Measurements from ENCODE around the gene CYP8B1.

CYP8B1 gene

GRCh38 chr3:42873221-42873982 is 2.3 kb downstream of the CYP8B1 start:
- Histone ChIP-seq H3K36me3 (ENCODE audit: insufficient read depth, low read length) (no peaks in the 10 kb centered on the region), H3K4me3 (ENCODE audit: low read depth, low read length, poor library complexity, severe bottlenecking) (no peak overlapping the region), H3K9me3 (ENCODE audit: low read length) (no peaks in the 10 kb centered on the region), H2AFZ (ENCODE audit: low read length) (no peak overlapping the region), H3F3A (ENCODE audit: insufficient read depth, low read length) (no peaks in the 10 kb centered on the region), H3K27ac (ENCODE audit: low read depth, low read length, poor library complexity, severe bottlenecking) (no peak overlapping the region), H3K4me2 (ENCODE audit: low read length) (no peak overlapping the region), H3K79me2 (ENCODE audit: insufficient read depth, low read length) (no peaks in the 10 kb centered on the region), H3K27me3 (ENCODE audit: insufficient read depth, low read length) (no peaks in the 10 kb centered on the region), H3K9me2 (ENCODE audit: low read depth, low read length) (no peaks in the 10 kb centered on the region), H4K20me1 (ENCODE audit: insufficient read depth, low read length) (no peaks in the 10 kb centered on the region), H3K4me1 (ENCODE audit: insufficient read depth, low read length, severe bottlenecking) (no peaks in the 10 kb centered on the region), H3K9ac (ENCODE audit: low read length) (no peak overlapping the region)
- TF ChIP-seq CTCF (IDR thresholded peaks at IDR 0.05; ENCODE audit: low read length) (no peak), EZH2 (IDR thresholded peaks at IDR 0.05; ENCODE audit: borderline replicate concordance, low read length) (no peak)

GRCh38 chr3:42872718-42873117 is 3.0 kb downstream of the CYP8B1 start:
- no peaks in the 10 kb centered on the region for H3F3A ChIP-seq (ENCODE audit: insufficient read depth, low read length)
- TF ChIP-seq EZH2 (IDR thresholded peaks at IDR 0.05; ENCODE audit: borderline replicate concordance, low read length) (no peak), CTCF (IDR thresholded peaks at IDR 0.05; ENCODE audit: low read length) (no peak)
- no peaks in the 10 kb centered on the region for H3K9me3 ChIP-seq (ENCODE audit: low read length)
- H3K36me3 ChIP-seq (ENCODE audit: insufficient read depth, low read length): no peaks in the 10 kb centered on the region
- no peaks in the 10 kb centered on the region for H3K4me1 ChIP-seq (ENCODE audit: insufficient read depth, low read length, severe bottlenecking)
- H3K9ac ChIP-seq (ENCODE audit: low read length): no peak overlapping the region
- H3K9me2 ChIP-seq (ENCODE audit: low read depth, low read length): no peaks in the 10 kb centered on the region
- no peak overlapping the region for H3K27ac ChIP-seq (ENCODE audit: low read depth, low read length, poor library complexity, severe bottlenecking)
- no peaks in the 10 kb centered on the region for H4K20me1 ChIP-seq (ENCODE audit: insufficient read depth, low read length)
- H3K4me3 ChIP-seq (ENCODE audit: low read depth, low read length, poor library complexity, severe bottlenecking): no peak overlapping the region
- no peak overlapping the region for H3K4me2 ChIP-seq (ENCODE audit: low read length)
- H3K79me2 ChIP-seq (ENCODE audit: insufficient read depth, low read length): no peaks in the 10 kb centered on the region
- no peaks in the 10 kb centered on the region for H3K27me3 ChIP-seq (ENCODE audit: insufficient read depth, low read length)
- no peak overlapping the region for H2AFZ ChIP-seq (ENCODE audit: low read length)

- Histone ChIP-seq H4K20me1 (ENCODE audit: insufficient read depth, low read length) (no peaks in the 10 kb centered on the region), H3K4me1 (ENCODE audit: insufficient read depth, low read length, severe bottlenecking) (no peaks in the 10 kb centered on the region), H3K79me2 (ENCODE audit: insufficient read depth, low read length) (no peaks in the 10 kb centered on the region), H3K27me3 (ENCODE audit: insufficient read depth, low read length) (no peaks in the 10 kb centered on the region), H3K9me2 (ENCODE audit: low read depth, low read length) (no peaks in the 10 kb centered on the region), H3K27ac (ENCODE audit: low read depth, low read length, poor library complexity, severe bottlenecking) (no peak overlapping the region), H3K4me2 (ENCODE audit: low read length) (no peak overlapping the region), H3F3A (ENCODE audit: insufficient read depth, low read length) (no peaks in the 10 kb centered on the region), H2AFZ (ENCODE audit: low read length) (no peak overlapping the region), H3K4me3 (ENCODE audit: low read depth, low read length, poor library complexity, severe bottlenecking) (no peak overlapping the region), H3K9ac (ENCODE audit: low read length) (no peak overlapping the region), H3K36me3 (ENCODE audit: insufficient read depth, low read length) (no peaks in the 10 kb centered on the region), H3K9me3 (ENCODE audit: low read length) (no peaks in the 10 kb centered on the region)
- TF ChIP-seq CTCF (IDR thresholded peaks at IDR 0.05; ENCODE audit: low read length) (no peak), EZH2 (IDR thresholded peaks at IDR 0.05; ENCODE audit: borderline replicate concordance, low read length) (no peak)
Observed at GRCh38 chr3:42871592-42872196, 4.0 kb downstream of the CYP8B1 start.

All from OCI-LY1 (cell line).